ENCODE data around the gene ADCY10. TPM values are rescaled to one million over a fixed set of nuclear protein-coding genes. Genes with fewer than 3 reads are reported as not detected.
A peak's percentile ranks its signal among the peaks of the same experiment; 100 is the strongest.
"Not testable (repeated sequence)": the region's sequence is repeated elsewhere in the genome, so short reads cannot be mapped to it uniquely, and the experiment has no call there.

Gene ADCY10
- total RNA-seq, 1 donor from 2014 or later, result 0.13 TPM

GRCh38 chr1:167815650-167816049, 98.3 kb downstream of the ADCY10 start:
- DNase-seq (ENCODE audit: low read depth in 2 of 2), result no peak

- no peak for DNase-seq (ENCODE audit: low read depth in 2 of 2)
These were observed 101.0 kb downstream of the ADCY10 start for GRCh38 chr1:167812972-167813371.

- no peak for DNase-seq (ENCODE audit: low read depth in 2 of 2)
These were observed 105.2 kb downstream of the ADCY10 start for GRCh38 chr1:167808690-167809089.

GRCh38 chr1:167808104-167808503, 105.8 kb downstream of the ADCY10 start:
- peak in 1 of 2 donors; percentile 27 for DNase-seq (ENCODE audit: low read depth in 2 of 2)

GRCh38 chr1:167806676-167807075, 107.3 kb downstream of the ADCY10 start:
- not testable (repeated sequence) for DNase-seq (ENCODE audit: low read depth in 2 of 2)

GRCh38 chr1:167806235-167806634, 107.7 kb downstream of the ADCY10 start:
- DNase-seq (ENCODE audit: low read depth in 2 of 2), result not testable (repeated sequence)

GRCh38 chr1:167805041-167805556, 108.8 kb downstream of the ADCY10 start:
- DNase-seq (ENCODE audit: low read depth in 2 of 2), result no peak

- DNase-seq (ENCODE audit: low read depth in 2 of 2), result peak; percentile 74 to 95
These were observed 110.4 kb downstream of the ADCY10 start for GRCh38 chr1:167803358-167804207.

GRCh38 chr1:167802235-167802634, 111.7 kb downstream of the ADCY10 start:
- no peak for DNase-seq (ENCODE audit: low read depth in 2 of 2)

- no peak for DNase-seq (ENCODE audit: low read depth in 2 of 2)
These were observed 113.7 kb downstream of the ADCY10 start for GRCh38 chr1:167800251-167800650.

GRCh38 chr1:167799747-167800146, 114.2 kb downstream of the ADCY10 start:
- no peak for DNase-seq (ENCODE audit: low read depth in 2 of 2)

GRCh38 chr1:167798952-167799351, 115.0 kb downstream of the ADCY10 start:
- DNase-seq (ENCODE audit: low read depth in 2 of 2), result no peak

GRCh38 chr1:167797015-167797414, 116.9 kb downstream of the ADCY10 start:
- peak in 1 of 2 donors; percentile 82 for DNase-seq (ENCODE audit: low read depth in 2 of 2)

GRCh38 chr1:167795810-167796740, 117.9 kb downstream of the ADCY10 start:
- DNase-seq (ENCODE audit: low read depth in 2 of 2), result peak; percentile 7 to 75

- no peak for DNase-seq (ENCODE audit: low read depth in 2 of 2)
These were observed 119.9 kb downstream of the ADCY10 start for GRCh38 chr1:167794043-167794442.

GRCh38 chr1:167792188-167792565, 121.8 kb downstream of the ADCY10 start:
- DNase-seq (ENCODE audit: low read depth in 2 of 2), result no peak

GRCh38 chr1:167791281-167792187, 122.4 kb downstream of the ADCY10 start:
- DNase-seq (ENCODE audit: low read depth in 2 of 2), result no peak

GRCh38 chr1:167790117-167790516, 123.8 kb downstream of the ADCY10 start:
- DNase-seq (ENCODE audit: low read depth in 2 of 2), result no peak

- DNase-seq (ENCODE audit: low read depth in 2 of 2), result no peak
These were observed 124.4 kb downstream of the ADCY10 start for GRCh38 chr1:167789501-167789900.

- DNase-seq (ENCODE audit: low read depth in 2 of 2), result no peak
These were observed 127.4 kb downstream of the ADCY10 start for GRCh38 chr1:167786502-167786901.

Measured in dermis microvascular lymphatic vessel endothelial cell (primary cell).